LNCaP clone FGC (cell line): ENCODE results near the gene UTY.
"Not testable (repeated sequence)": the region's sequence is repeated elsewhere in the genome, so short reads cannot be mapped to it uniquely, and the experiment has no call there.

ENCODE experiments used
- DNase-seq: peaks from one replicate; pipeline ENCODE4 v3.0.0-alpha.2; 2011; ENCODE audit warnings: low read depth
- H3K4me3 ChIP-seq: 2 replicates; pipeline ENCODE4 v1.5.1; 2011; ENCODE audit warnings: mild to moderate bottlenecking, low read depth, low read length, control low read depth
- CTCF ChIP-seq: IDR thresholded peaks from 2 replicates; pipeline ENCODE4 v1.5.1; 2012; ENCODE audit warnings: mild to moderate bottlenecking; ENCODE audit not compliant: control insufficient read depth, insufficient read depth; ENCODE audit errors: extremely low read depth

Gene UTY

GRCh38 chrY:13279561-13279960 is 200.3 kb downstream of the UTY start:
- no peak for DNase-seq
- TF ChIP-seq CTCF = no peak
- no peak overlapping the region for H3K4me3 ChIP-seq

- H3K4me3 ChIP-seq = no peak overlapping the region
- DNase-seq = no peak
- no peak for TF ChIP-seq CTCF
Observed at GRCh38 chrY:13271706-13272105, 208.1 kb downstream of the UTY start.

- DNase-seq, H3K4me3 ChIP-seq: not testable (repeated sequence)
Observed at GRCh38 chrY:13253941-13254440, 225.8 kb downstream of the UTY start.

- no peak for TF ChIP-seq CTCF
- H3K4me3 ChIP-seq = no peak overlapping the region
- DNase-seq = no peak
Observed at GRCh38 chrY:13250421-13250820, 229.4 kb downstream of the UTY start.

- TF ChIP-seq CTCF = no peak
- H3K4me3 ChIP-seq = no peak overlapping the region
- DNase-seq = no peak
Observed at GRCh38 chrY:13243716-13244115, 236.1 kb downstream of the UTY start.

GRCh38 chrY:13233901-13234300 is 245.9 kb downstream of the UTY start:
- no peak overlapping the region for H3K4me3 ChIP-seq
- peak; percentile 38 for DNase-seq
- no peak for TF ChIP-seq CTCF

GRCh38 chrY:13233118-13233517 is 246.7 kb downstream of the UTY start:
- no peak overlapping the region for H3K4me3 ChIP-seq
- no peak for TF ChIP-seq CTCF
- DNase-seq = no peak
